Middle frontal gyrus (tissue), 1 donor: Measurements from ENCODE around the gene ITPKB.

Experiments used
- DNase-seq: peaks from one replicate; pipeline ENCODE4 v3.0.0-alpha.2; 2015; ENCODE audit warnings: low spot score; ENCODE audit errors: extremely low spot score

Gene ITPKB

GRCh38 chr1:226668173-226668560 lies 70.9 kb downstream of the ITPKB start:
- DNase-seq: no peak

GRCh38 chr1:226666692-226667091 lies 72.4 kb downstream of the ITPKB start:
- no peak for DNase-seq

GRCh38 chr1:226666164-226666506 lies 72.9 kb downstream of the ITPKB start:
- no peak for DNase-seq

- no peak for DNase-seq
Observed at GRCh38 chr1:226665505-226666163, 73.4 kb downstream of the ITPKB start.

- no peak for DNase-seq
Observed at GRCh38 chr1:226664413-226665101, 74.5 kb downstream of the ITPKB start.

- DNase-seq: no peak
Observed at GRCh38 chr1:226663327-226663704, 75.8 kb downstream of the ITPKB start.

- no peak for DNase-seq
Observed at GRCh38 chr1:226662642-226663326, 76.3 kb downstream of the ITPKB start.

- no peak for DNase-seq
Observed at GRCh38 chr1:226661965-226662364, 77.1 kb downstream of the ITPKB start.

- DNase-seq: no peak
Observed at GRCh38 chr1:226661271-226661670, 77.8 kb downstream of the ITPKB start.

- no peak for DNase-seq
Observed at GRCh38 chr1:226660410-226661182, 78.5 kb downstream of the ITPKB start.

GRCh38 chr1:226659641-226660040 lies 79.4 kb downstream of the ITPKB start:
- DNase-seq: no peak

GRCh38 chr1:226659136-226659535 lies 79.9 kb downstream of the ITPKB start:
- no peak for DNase-seq

GRCh38 chr1:226658546-226659125 lies 80.4 kb downstream of the ITPKB start:
- DNase-seq: no peak

GRCh38 chr1:226657895-226658545 lies 81.1 kb downstream of the ITPKB start:
- no peak for DNase-seq

- no peak for DNase-seq
Observed at GRCh38 chr1:226656601-226657277, 82.3 kb downstream of the ITPKB start.

GRCh38 chr1:226656201-226656600 lies 82.9 kb downstream of the ITPKB start:
- DNase-seq: no peak

- DNase-seq: no peak
Observed at GRCh38 chr1:226655251-226656163, 83.6 kb downstream of the ITPKB start.

- no peak for DNase-seq
Observed at GRCh38 chr1:226654668-226655055, 84.4 kb downstream of the ITPKB start.

- DNase-seq: no peak
Observed at GRCh38 chr1:226654046-226654667, 84.9 kb downstream of the ITPKB start.
